Measurements from ENCODE around the gene ACTMAP.
"Not testable (repeated sequence)": the region's sequence is repeated elsewhere in the genome, so short reads cannot be mapped to it uniquely, and the experiment has no call there.

Gene ACTMAP, protein sequence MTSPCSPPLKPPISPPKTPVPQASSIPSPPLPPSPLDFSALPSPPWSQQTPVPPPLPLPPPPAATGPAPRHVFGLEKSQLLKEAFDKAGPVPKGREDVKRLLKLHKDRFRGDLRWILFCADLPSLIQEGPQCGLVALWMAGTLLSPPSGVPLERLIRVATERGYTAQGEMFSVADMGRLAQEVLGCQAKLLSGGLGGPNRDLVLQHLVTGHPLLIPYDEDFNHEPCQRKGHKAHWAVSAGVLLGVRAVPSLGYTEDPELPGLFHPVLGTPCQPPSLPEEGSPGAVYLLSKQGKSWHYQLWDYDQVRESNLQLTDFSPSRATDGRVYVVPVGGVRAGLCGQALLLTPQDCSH

GRCh38 chr19:40750058-40750873, at the start of gene ACTMAP:
ACTMAP (minus strand) TSS chr19:40750477; CDS start chr19:40749803, 674 bp downstream.
- peak; percentile 99 for DNase-seq

DNA sequence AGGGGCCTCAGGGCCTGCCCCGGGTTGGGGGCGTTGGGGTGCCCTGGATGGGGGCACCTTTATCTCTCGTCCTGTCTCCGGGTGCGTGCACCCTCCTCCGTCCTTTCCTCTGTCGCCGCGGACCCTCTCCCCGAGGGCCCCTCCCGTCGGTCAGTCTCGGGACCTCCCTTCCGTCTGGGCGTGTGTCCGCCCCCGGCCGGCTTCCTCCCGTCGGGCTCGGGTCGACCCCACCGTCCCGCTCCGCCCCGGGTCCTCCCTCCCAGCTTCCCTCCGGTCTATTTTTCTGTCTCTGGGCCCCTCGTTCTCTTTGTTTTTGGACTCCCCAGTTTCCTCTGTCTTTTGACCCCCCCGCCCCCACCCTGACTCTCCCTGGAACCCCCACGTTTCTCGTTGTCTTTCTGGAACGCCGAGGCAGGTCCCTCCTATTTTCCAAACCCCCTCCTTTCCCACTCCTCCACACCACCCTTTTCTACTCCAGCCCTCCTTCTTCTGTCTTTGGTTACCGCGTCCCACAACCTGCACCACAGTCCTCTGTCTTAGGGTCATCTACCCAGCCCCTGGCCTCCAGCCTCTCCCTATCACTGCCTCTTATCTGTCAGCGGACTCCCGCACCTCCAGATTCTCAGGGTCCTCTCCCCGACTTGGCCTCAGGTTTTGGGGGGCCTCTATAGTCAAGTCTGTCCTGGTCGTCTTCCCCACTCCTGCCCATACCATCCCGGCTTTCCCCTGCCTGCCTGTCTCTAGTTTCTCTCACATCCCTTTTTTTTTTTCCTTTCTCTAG, 49.5 kb upstream of the ACTMAP start:
- no peak for DNase-seq

GRCh38 chr19:40798683-40799557, 48.6 kb upstream of the ACTMAP start, which contains the start of gene EGLN2:
EGLN2 (plus strand) TSS chr19:40799191; CDS start chr19:40800573, 1,382 bp downstream.
- DNase-seq, result peak; percentile 100

DNA sequence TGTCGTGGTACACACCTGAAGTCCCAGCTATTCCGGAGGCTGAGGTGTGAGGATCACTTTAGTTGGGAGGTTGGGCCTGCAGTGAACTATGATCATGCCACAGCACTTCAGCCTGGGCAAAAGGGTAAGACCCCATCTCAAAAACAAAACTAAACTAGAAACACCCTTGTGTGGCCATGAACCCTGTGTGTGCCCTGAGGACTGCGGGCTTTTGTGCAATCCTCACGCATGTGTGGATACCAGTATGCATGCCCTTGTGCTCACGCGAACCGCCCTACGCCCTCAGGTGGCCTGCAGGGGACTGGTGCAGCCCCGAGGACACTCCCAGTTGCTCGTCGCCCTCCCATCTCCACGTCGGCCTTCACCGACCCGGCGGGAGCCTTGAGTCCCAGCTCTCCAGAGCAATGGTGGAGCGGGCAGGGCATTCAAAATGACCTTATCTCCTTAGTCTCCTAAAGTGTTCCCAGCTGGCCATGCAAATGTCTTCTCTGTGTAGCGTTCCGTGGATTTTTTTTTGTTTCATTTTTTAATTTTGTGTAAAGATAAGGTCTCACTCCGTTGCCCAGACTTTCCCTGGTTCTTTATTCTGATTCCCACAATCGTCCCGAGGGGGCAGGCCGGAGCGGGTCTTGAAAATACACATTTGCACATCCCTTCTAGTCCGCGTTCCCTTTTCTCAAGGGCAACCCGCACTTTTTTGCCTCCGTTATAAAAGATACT, 47.8 kb upstream of the ACTMAP start:
- peak; percentile 83 for DNase-seq

DNA sequence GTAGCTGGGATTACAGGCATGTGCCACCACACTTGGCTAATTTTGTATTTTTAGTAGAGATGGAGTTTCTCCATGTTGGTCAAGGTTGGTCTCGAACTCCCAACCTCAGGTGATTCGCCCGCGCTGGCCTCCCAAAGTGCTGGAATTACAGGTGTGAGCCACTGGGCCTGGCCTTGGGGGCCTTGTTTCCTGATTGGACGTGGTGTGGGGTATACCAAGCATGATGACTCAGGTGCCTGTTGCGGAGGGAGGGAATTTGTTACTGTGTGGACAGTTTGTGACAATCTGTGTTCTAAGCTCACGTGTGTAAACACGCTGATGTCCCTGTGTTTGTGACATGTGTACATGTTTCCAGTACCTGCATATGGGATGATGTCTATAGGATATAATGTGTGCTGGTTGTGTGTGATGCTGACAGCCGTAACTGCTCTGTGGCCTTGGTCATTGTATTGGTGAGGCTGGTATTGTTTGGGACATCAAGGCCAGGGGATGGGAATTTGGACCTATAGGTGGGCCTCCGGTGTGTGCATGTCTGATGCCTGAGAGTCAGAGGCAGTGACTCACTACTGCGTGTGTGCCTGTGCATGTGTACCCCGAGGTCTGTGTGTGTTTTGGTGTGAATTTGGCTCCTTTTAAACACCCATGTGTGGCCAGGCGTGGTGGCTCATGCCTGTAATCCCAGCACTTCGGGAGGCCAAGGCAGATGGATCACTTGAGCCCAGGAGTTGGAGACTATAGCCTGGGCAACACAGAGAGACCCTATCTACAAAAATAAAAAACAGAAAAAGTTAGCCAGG, 47.1 kb upstream of the ACTMAP start:
- DNase-seq, result no peak

GRCh38 chr19:40791996-40792395, 41.7 kb upstream of the ACTMAP start:
- no peak for DNase-seq

DNA sequence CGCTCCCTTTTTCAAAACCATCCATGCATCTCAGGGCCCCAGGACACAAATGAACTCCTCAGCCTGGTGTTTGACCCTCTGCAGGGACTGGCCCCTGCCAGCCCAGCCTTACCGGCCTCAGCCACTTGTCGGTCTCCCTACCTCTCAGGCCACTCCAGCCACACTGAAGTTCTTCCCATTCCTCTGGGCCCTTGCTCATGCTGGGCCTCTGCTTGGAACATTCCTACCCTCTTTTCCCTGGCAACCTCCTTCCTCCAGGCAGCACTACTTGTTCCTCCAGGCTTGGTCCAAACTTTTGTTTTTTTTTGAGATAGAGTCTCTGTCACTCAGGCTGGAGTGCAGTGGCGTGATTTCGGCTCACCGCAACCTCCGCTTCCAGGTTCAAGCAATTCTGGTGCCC, 41.1 kb upstream of the ACTMAP start:
- DNase-seq, result no peak

DNA sequence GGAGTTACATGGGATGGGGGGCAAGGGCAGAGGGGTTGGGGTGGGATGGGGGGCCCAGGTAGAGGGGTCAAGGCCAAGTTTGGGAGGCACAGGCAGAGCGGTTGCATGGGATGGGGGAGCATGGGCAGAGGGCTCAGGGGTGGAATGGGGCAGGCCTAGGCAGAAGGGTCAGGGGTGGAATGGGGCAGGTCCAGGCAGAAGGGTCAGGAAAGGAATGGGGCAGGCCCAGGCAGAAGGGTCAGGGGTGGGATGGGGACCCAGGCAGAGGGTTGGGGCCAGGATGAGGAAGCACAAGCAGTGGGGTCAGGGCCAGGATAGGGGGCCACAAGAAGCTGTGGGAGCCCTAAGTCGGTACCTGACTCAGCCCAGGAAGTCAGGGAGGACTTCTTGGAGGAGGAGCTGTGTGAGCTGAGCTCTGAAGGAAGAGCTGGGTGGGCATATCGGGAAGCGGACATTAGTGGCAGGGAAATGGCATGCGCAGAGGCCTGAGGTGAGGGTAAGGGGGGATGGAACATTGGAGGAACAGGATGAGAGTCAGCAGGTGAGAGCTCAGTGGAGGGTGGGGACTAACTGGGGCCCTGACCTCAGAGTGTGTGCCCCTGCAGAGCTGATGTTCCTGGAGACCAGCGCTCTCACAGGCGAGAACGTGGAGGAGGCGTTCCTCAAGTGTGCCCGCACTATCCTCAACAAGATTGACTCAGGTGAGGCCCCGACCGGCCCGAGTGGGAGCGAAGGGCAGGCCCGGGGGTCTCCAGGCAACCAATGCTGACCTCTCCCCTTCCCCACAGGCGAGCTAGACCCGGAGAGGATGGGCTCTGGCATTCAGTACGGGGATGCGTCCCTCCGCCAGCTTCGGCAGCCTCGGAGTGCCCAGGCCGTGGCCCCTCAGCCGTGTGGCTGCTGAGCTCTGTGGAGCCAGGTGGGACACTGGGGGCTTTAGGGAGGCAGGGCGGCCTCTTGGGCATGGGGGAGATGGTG, 36.1 kb upstream of the ACTMAP start:
- DNase-seq, result no peak

- no peak for DNase-seq
Observed at GRCh38 chr19:40785526-40785925, 35.2 kb upstream of the ACTMAP start.

DNA sequence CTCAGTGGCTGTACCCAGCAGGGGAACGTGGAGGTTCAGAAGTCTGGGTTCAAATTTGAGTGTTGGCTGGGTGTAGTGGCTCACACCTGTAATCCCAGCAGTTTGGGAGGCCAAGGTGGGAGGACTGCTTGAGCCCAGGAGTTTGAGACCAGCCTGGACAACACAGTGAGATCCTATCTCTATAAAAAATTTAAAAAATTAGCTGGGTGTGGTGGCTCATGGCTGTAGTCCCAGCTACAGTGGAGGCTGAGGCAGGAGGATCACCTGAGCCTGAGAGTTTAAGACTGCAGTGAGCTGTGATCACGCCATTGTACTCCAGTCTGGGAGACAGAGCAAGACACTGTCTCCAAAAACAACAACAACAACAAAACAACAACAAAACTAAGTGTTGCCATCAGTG, 33.9 kb upstream of the ACTMAP start:
- DNase-seq, result not testable (repeated sequence)

- DNase-seq, result no peak
Observed at GRCh38 chr19:40783711-40784110, 33.4 kb upstream of the ACTMAP start.

DNA sequence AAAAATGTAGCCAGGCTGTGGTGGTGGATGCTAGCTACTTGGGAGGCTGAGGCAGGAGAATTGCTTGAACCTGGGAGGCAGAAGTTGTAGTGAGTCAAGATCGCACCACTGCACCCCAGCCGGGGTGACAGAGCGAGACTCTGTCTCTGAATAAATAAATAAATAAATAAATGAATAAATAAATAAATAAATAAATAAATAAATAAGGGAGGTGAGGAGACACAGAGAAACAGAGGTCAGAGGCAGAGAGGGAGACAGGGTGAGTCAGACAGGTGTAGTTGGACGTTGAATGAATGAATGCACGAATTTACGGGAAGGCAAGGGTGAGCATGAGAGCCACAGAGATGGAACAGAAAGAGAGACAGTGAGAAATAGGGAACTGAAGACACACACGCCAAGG, 30.9 kb upstream of the ACTMAP start:
- DNase-seq, result no peak

DNA sequence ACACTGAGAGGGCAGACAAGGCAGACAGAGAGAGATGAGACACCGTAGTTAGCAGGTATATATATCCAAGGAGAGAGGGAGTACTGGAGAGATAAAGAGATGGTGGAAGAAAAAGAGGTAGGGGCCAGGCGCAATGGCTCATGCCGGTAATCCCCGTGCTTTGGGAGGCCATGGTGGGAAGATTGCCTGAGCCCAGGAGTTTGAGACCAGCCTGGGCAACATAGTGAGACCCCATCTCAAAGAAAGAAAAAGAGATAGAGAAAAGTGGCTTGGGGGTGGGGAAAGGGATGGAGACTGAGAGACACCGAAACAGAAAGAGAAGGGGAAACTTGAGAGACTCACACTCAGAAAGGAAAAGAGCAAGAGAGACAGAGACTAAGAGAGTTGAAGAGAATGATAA, 30.3 kb upstream of the ACTMAP start:
- DNase-seq, result no peak

- DNase-seq, result no peak
Observed at GRCh38 chr19:40778706-40779284, 28.5 kb upstream of the ACTMAP start.

GRCh38 chr19:40777937-40778705, 27.8 kb upstream of the ACTMAP start, which contains the start of gene RAB4B:
RAB4B (plus strand) TSS chr19:40778247; CDS start chr19:40778376, 129 bp downstream.
- peak; percentile 99 for DNase-seq

DNA sequence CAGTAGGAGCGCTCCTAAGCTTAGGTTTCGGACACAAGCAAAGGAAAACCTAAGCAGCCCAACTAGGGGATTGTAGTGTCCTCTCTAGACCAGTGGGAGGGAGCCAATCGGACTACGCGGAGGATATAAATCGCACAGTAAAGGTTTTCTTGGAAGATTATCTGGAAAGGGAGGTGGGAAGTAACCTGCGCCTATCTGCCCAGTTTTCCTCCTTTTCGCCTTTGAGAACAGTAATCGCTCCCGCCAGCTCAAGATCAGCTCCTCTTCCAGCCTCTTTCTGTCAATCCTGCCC, 27.3 kb upstream of the ACTMAP start:
- no peak for DNase-seq

- peak; percentile 92 for DNase-seq
Observed at GRCh38 chr19:40776932-40777644, 26.8 kb upstream of the ACTMAP start.

DNA sequence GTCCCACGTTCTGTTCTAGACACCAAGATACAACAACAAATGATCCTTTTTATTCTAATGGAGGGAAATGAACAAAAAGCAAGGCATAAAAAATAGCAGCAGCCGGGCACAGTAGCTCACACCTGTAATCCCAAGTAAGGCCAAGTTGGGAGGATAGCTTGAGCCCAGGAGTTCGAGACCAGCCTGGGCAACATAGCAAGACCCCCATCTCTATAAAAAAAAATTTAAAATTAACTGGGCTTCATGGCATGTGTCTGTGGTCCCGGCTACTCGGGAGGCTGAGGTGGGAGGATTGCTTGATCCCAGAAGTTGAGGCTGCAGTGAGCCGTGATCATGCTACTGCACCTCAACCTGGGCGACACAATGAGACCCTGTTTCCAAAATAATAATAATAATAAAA, 26.1 kb upstream of the ACTMAP start:
- no peak for DNase-seq
